Measurements from ENCODE around the gene CHRNE.

CHRNE gene

GRCh38 chr17:4902540-4902939, 358 bp downstream of the CHRNE start:
- H3K36me3 ChIP-seq (ENCODE audit: control insufficient read depth, insufficient read depth, low read length) = no peaks in the 10 kb centered on the region
- no peak overlapping the region for H3K27ac ChIP-seq (ENCODE audit: insufficient read depth, low read depth, low read length, poor library complexity, severe bottlenecking)
- H3K9me3 ChIP-seq (ENCODE audit: control insufficient read depth, low read length) = no peaks in the 10 kb centered on the region
- H3K4me1 ChIP-seq (ENCODE audit: control insufficient read depth, insufficient read depth, low read length) = no peaks in the 10 kb centered on the region
- no peaks in the 10 kb centered on the region for H3K27me3 ChIP-seq (ENCODE audit: control insufficient read depth, insufficient read depth, low read length, poor library complexity, severe bottlenecking)
- WGBS, 2 experiments = 95% methylated on average over 8 of the region's 8 CpGs
- H3K4me3 ChIP-seq (ENCODE audit: insufficient read depth, low read depth, low read length) = no peak overlapping the region

- H3K27ac ChIP-seq (ENCODE audit: insufficient read depth, low read depth, low read length, poor library complexity, severe bottlenecking) = no peak overlapping the region
- H3K4me1 ChIP-seq (ENCODE audit: control insufficient read depth, insufficient read depth, low read length) = no peaks in the 10 kb centered on the region
- no peak overlapping the region for H3K4me3 ChIP-seq (ENCODE audit: insufficient read depth, low read depth, low read length)
- WGBS, 2 experiments = 95% methylated on average over 48 of the region's 48 CpGs
- no peaks in the 10 kb centered on the region for H3K27me3 ChIP-seq (ENCODE audit: control insufficient read depth, insufficient read depth, low read length, poor library complexity, severe bottlenecking)
- no peaks in the 10 kb centered on the region for H3K9me3 ChIP-seq (ENCODE audit: control insufficient read depth, low read length)
- no peaks in the 10 kb centered on the region for H3K36me3 ChIP-seq (ENCODE audit: control insufficient read depth, insufficient read depth, low read length)
These were observed 1.1 kb downstream of the CHRNE start for GRCh38 chr17:4901648-4902344.

- 96% methylated on average over 37 of the region's 37 CpGs for WGBS, 2 experiments
- H3K27me3 ChIP-seq (ENCODE audit: control insufficient read depth, insufficient read depth, low read length, poor library complexity, severe bottlenecking) = no peaks in the 10 kb centered on the region
- H3K4me3 ChIP-seq (ENCODE audit: insufficient read depth, low read depth, low read length) = no peak overlapping the region
- H3K4me1 ChIP-seq (ENCODE audit: control insufficient read depth, insufficient read depth, low read length) = no peaks in the 10 kb centered on the region
- H3K36me3 ChIP-seq (ENCODE audit: control insufficient read depth, insufficient read depth, low read length) = peaks cover 4% of the 10 kb centered on the region
- no peak overlapping the region for H3K27ac ChIP-seq (ENCODE audit: insufficient read depth, low read depth, low read length, poor library complexity, severe bottlenecking)
- H3K9me3 ChIP-seq (ENCODE audit: control insufficient read depth, low read length) = no peaks in the 10 kb centered on the region
These were observed 1.7 kb downstream of the CHRNE start for GRCh38 chr17:4901108-4901647.

- Histone ChIP-seq H3K27me3 (ENCODE audit: control insufficient read depth, insufficient read depth, low read length, poor library complexity, severe bottlenecking) (no peaks in the 10 kb centered on the region), H3K4me3 (ENCODE audit: insufficient read depth, low read depth, low read length) (no peak overlapping the region), H3K36me3 (ENCODE audit: control insufficient read depth, insufficient read depth, low read length) (peaks cover 9% of the 10 kb centered on the region), H3K9me3 (ENCODE audit: control insufficient read depth, low read length) (no peaks in the 10 kb centered on the region), H3K27ac (ENCODE audit: insufficient read depth, low read depth, low read length, poor library complexity, severe bottlenecking) (no peak overlapping the region), H3K4me1 (ENCODE audit: control insufficient read depth, insufficient read depth, low read length) (no peaks in the 10 kb centered on the region)
- WGBS, 2 experiments = 92 to 93% methylated on average over 65 of the region's 65 CpGs
These were observed 2.4 kb downstream of the CHRNE start for GRCh38 chr17:4900231-4901107.

GRCh38 chr17:4899341-4900230, 3.3 kb downstream of the CHRNE start, which contains the start of gene C17orf107:
C17orf107 (plus strand) TSS chr17:4899536; CDS start chr17:4899763, 227 bp downstream.
- no peaks in the 10 kb centered on the region for H3K9me3 ChIP-seq (ENCODE audit: control insufficient read depth, low read length)
- 70 to 74% methylated on average over 60 of the region's 60 CpGs for WGBS, 2 experiments
- peak within 1 kb of the TSS; percentile 27 for H3K4me3 ChIP-seq (ENCODE audit: insufficient read depth, low read depth, low read length)
- peaks cover 17% of the 10 kb centered on the region for H3K36me3 ChIP-seq (ENCODE audit: control insufficient read depth, insufficient read depth, low read length)
- no peaks in the 10 kb centered on the region for H3K4me1 ChIP-seq (ENCODE audit: control insufficient read depth, insufficient read depth, low read length)
- no peaks in the 10 kb centered on the region for H3K27me3 ChIP-seq (ENCODE audit: control insufficient read depth, insufficient read depth, low read length, poor library complexity, severe bottlenecking)
- no peak within 1 kb of the TSS for H3K27ac ChIP-seq (ENCODE audit: insufficient read depth, low read depth, low read length, poor library complexity, severe bottlenecking)

- H3K27ac ChIP-seq (ENCODE audit: insufficient read depth, low read depth, low read length, poor library complexity, severe bottlenecking) = no peak overlapping the region
- WGBS, 2 experiments = 72 to 74% methylated on average over 34 of the region's 34 CpGs
- no peaks in the 10 kb centered on the region for H3K9me3 ChIP-seq (ENCODE audit: control insufficient read depth, low read length)
- no peaks in the 10 kb centered on the region for H3K4me1 ChIP-seq (ENCODE audit: control insufficient read depth, insufficient read depth, low read length)
- peaks cover 18% of the 10 kb centered on the region for H3K36me3 ChIP-seq (ENCODE audit: control insufficient read depth, insufficient read depth, low read length)
- H3K4me3 ChIP-seq (ENCODE audit: insufficient read depth, low read depth, low read length) = peak overlapping the region; percentile 27
- no peaks in the 10 kb centered on the region for H3K27me3 ChIP-seq (ENCODE audit: control insufficient read depth, insufficient read depth, low read length, poor library complexity, severe bottlenecking)
These were observed 4.0 kb downstream of the CHRNE start for GRCh38 chr17:4898927-4899326.

GRCh38 chr17:4898351-4898750, 4.5 kb downstream of the CHRNE start:
- H3K4me3 ChIP-seq (ENCODE audit: insufficient read depth, low read depth, low read length) = no peak overlapping the region
- H3K27me3 ChIP-seq (ENCODE audit: control insufficient read depth, insufficient read depth, low read length, poor library complexity, severe bottlenecking) = no peaks in the 10 kb centered on the region
- H3K9me3 ChIP-seq (ENCODE audit: control insufficient read depth, low read length) = no peaks in the 10 kb centered on the region
- H3K4me1 ChIP-seq (ENCODE audit: control insufficient read depth, insufficient read depth, low read length) = no peaks in the 10 kb centered on the region
- H3K36me3 ChIP-seq (ENCODE audit: control insufficient read depth, insufficient read depth, low read length) = peaks cover 18% of the 10 kb centered on the region
- no peak overlapping the region for H3K27ac ChIP-seq (ENCODE audit: insufficient read depth, low read depth, low read length, poor library complexity, severe bottlenecking)
- 94 to 95% methylated on average over 8 of the region's 8 CpGs for WGBS, 2 experiments

GRCh38 chr17:4897785-4898184, 5.1 kb downstream of the CHRNE start:
- WGBS, 2 experiments = 79 to 100% methylated on average over 2 to 4 of the region's 5 CpGs
- H3K27ac ChIP-seq (ENCODE audit: insufficient read depth, low read depth, low read length, poor library complexity, severe bottlenecking) = no peak overlapping the region
- no peaks in the 10 kb centered on the region for H3K4me1 ChIP-seq (ENCODE audit: control insufficient read depth, insufficient read depth, low read length)
- peaks cover 18% of the 10 kb centered on the region for H3K36me3 ChIP-seq (ENCODE audit: control insufficient read depth, insufficient read depth, low read length)
- H3K4me3 ChIP-seq (ENCODE audit: insufficient read depth, low read depth, low read length) = no peak overlapping the region
- H3K9me3 ChIP-seq (ENCODE audit: control insufficient read depth, low read length) = no peaks in the 10 kb centered on the region
- no peaks in the 10 kb centered on the region for H3K27me3 ChIP-seq (ENCODE audit: control insufficient read depth, insufficient read depth, low read length, poor library complexity, severe bottlenecking)

GRCh38 chr17:4897198-4897687, 5.7 kb downstream of the CHRNE start:
- Histone ChIP-seq H3K4me3 (ENCODE audit: insufficient read depth, low read depth, low read length) (no peak overlapping the region), H3K9me3 (ENCODE audit: control insufficient read depth, low read length) (no peaks in the 10 kb centered on the region), H3K36me3 (ENCODE audit: control insufficient read depth, insufficient read depth, low read length) (peaks cover 18% of the 10 kb centered on the region), H3K4me1 (ENCODE audit: control insufficient read depth, insufficient read depth, low read length) (no peaks in the 10 kb centered on the region), H3K27me3 (ENCODE audit: control insufficient read depth, insufficient read depth, low read length, poor library complexity, severe bottlenecking) (no peaks in the 10 kb centered on the region), H3K27ac (ENCODE audit: insufficient read depth, low read depth, low read length, poor library complexity, severe bottlenecking) (no peak overlapping the region)
- 87 to 88% methylated on average over 10 of the region's 10 CpGs for WGBS, 2 experiments

Measured in ectodermal cell (in vitro differentiated cells).